SU-DHL-6 (cell line): ENCODE results near the gene PDE3B.

Source experiments
- H2AFZ ChIP-seq: fragments of 200-600 bp; sonication (generic); 2 replicates; pipeline ENCODE4 v1.6.1; 2014; ENCODE audit warnings: low read depth, mild to moderate bottlenecking, moderate library complexity, mixed read lengths, antibody characterized with exemption, low read length; ENCODE audit not compliant: severe bottlenecking
- H3F3A ChIP-seq: fragments of 200-600 bp; shearing (Covaris generic); 2 replicates; pipeline ENCODE4 v1.6.0; 2016; ENCODE audit warnings: antibody characterized with exemption, mild to moderate bottlenecking; ENCODE audit not compliant: insufficient read depth
- H3K27ac ChIP-seq: fragments of 200-600 bp; sonication (generic); 2 replicates; pipeline ENCODE4 v1.5.1; 2016; ENCODE audit warnings: low read depth, mild to moderate bottlenecking, low read length, moderate library complexity, mixed read lengths
- H3K27me3 ChIP-seq: fragments of 200-600 bp; sonication (generic), shearing (Covaris generic); 2 replicates; pipeline ENCODE4 v1.6.0; 2014; ENCODE audit warnings: mild to moderate bottlenecking, low read length
- H3K36me3 ChIP-seq: fragments of 200-600 bp; sonication (generic); 2 replicates; pipeline ENCODE4 v1.6.1; 2014; ENCODE audit warnings: mild to moderate bottlenecking, low read length, mixed read lengths
- H3K4me2 ChIP-seq: fragments of 300-600, 200-600 bp; shearing (Covaris generic), sonication (generic); 2 replicates; pipeline ENCODE4 v1.6.0; 2014; ENCODE audit warnings: low read length, low read depth, mild to moderate bottlenecking; ENCODE audit not compliant: poor library complexity, severe bottlenecking
- H3K4me3 ChIP-seq: fragments of 200-600 bp; sonication (generic); 2 replicates; pipeline ENCODE4 v1.5.1; 2014; ENCODE audit warnings: antibody characterized with exemption, low read length, mild to moderate bottlenecking, mixed read lengths; ENCODE audit not compliant: insufficient read depth, poor library complexity, severe bottlenecking
- H3K79me2 ChIP-seq: fragments of 200-600 bp; sonication (generic); 2 replicates; pipeline ENCODE4 v1.6.1; 2014; ENCODE audit warnings: mild to moderate bottlenecking, low read length, moderate library complexity; ENCODE audit not compliant: insufficient read depth
- H3K9ac ChIP-seq: fragments of 200-600 bp; sonication (generic); 2 replicates; pipeline ENCODE4 v1.7.0; 2014; ENCODE audit warnings: mild to moderate bottlenecking, low read length
- H3K9me2 ChIP-seq: fragments of 200-600 bp; sonication (generic); replicated peaks from 2 replicates; pipeline ENCODE4 v1.6.1; 2014; ENCODE audit warnings: low read length; ENCODE audit not compliant: insufficient read depth
- H3K9me3 ChIP-seq: fragments of 200-600 bp; sonication (generic); 2 replicates; pipeline ENCODE4 v1.6.1; 2014; ENCODE audit warnings: low read length, mixed read lengths; ENCODE audit not compliant: insufficient read depth
- H4K20me1 ChIP-seq: fragments of 200-600 bp; sonication (generic); 2 replicates; pipeline ENCODE4 v1.6.1; 2014; ENCODE audit warnings: low read depth, mild to moderate bottlenecking, antibody characterized with exemption, low read length, moderate library complexity, mixed read lengths
- CTCF ChIP-seq: fragments of 200-600 bp; sonication (generic); IDR thresholded peaks from one replicate; pipeline ENCODE4 v1.5.1; 2017; ENCODE audit warnings: antibody characterized with exemption, mild to moderate bottlenecking, low read length, moderate library complexity; ENCODE audit not compliant: insufficient read depth, poor library complexity, severe bottlenecking
- EZH2phosphoT487 ChIP-seq: fragments of 200-600 bp; sonication (generic), shearing (Covaris generic); conservative IDR thresholded peaks from 2 replicates; pipeline ENCODE4 v1.6.1; 2018; ENCODE audit warnings: mild to moderate bottlenecking, antibody characterized with exemption, low read length, moderate library complexity, mixed read lengths

Gene PDE3B

GRCh38 chr11:14854057-14854456 is 210.5 kb downstream of the PDE3B start:
- no peak overlapping the region for H3K4me3 ChIP-seq
- TF ChIP-seq CTCF (no peak), EZH2phosphoT487 (no peak)
- no peak overlapping the region for H3K9ac ChIP-seq
- H3K79me2 ChIP-seq, result no peaks in the 10 kb centered on the region
- H3K4me2 ChIP-seq, result no peak overlapping the region
- no peak overlapping the region for H2AFZ ChIP-seq
- H3K9me2 ChIP-seq, result no peaks in the 10 kb centered on the region
- H4K20me1 ChIP-seq, result no peaks in the 10 kb centered on the region
- no peaks in the 10 kb centered on the region for H3K36me3 ChIP-seq
- no peaks in the 10 kb centered on the region for H3K9me3 ChIP-seq
- H3K27me3 ChIP-seq, result no peaks in the 10 kb centered on the region
- H3F3A ChIP-seq, result no peaks in the 10 kb centered on the region
- no peak overlapping the region for H3K27ac ChIP-seq

GRCh38 chr11:14855890-14856289 is 212.3 kb downstream of the PDE3B start:
- H3K4me3 ChIP-seq, result no peak overlapping the region
- H3K36me3 ChIP-seq, result no peaks in the 10 kb centered on the region
- no peaks in the 10 kb centered on the region for H3K27me3 ChIP-seq
- H3K27ac ChIP-seq, result no peak overlapping the region
- no peaks in the 10 kb centered on the region for H3F3A ChIP-seq
- H2AFZ ChIP-seq, result no peak overlapping the region
- TF ChIP-seq EZH2phosphoT487 (no peak), CTCF (no peak)
- H3K79me2 ChIP-seq, result no peaks in the 10 kb centered on the region
- H3K4me2 ChIP-seq, result no peak overlapping the region
- H3K9me2 ChIP-seq, result no peaks in the 10 kb centered on the region
- H3K9ac ChIP-seq, result no peak overlapping the region
- no peaks in the 10 kb centered on the region for H4K20me1 ChIP-seq
- no peaks in the 10 kb centered on the region for H3K9me3 ChIP-seq

GRCh38 chr11:14857621-14858020 is 214.0 kb downstream of the PDE3B start:
- Histone ChIP-seq H3K79me2 (no peaks in the 10 kb centered on the region), H3K9me3 (no peaks in the 10 kb centered on the region)

More at GRCh38 chr11:14857621-14858020, 214.0 kb downstream of the PDE3B start:
- H3K4me3 ChIP-seq, result no peak overlapping the region
- H3K27ac ChIP-seq, result no peak overlapping the region
- no peaks in the 10 kb centered on the region for H3F3A ChIP-seq
- no peaks in the 10 kb centered on the region for H3K27me3 ChIP-seq
- no peaks in the 10 kb centered on the region for H3K36me3 ChIP-seq
- no peak overlapping the region for H3K9ac ChIP-seq
- H3K9me2 ChIP-seq, result no peaks in the 10 kb centered on the region
- H4K20me1 ChIP-seq, result no peaks in the 10 kb centered on the region
- no peak overlapping the region for H2AFZ ChIP-seq
- TF ChIP-seq EZH2phosphoT487, result no peak
- TF ChIP-seq CTCF, result no peak
- no peak overlapping the region for H3K4me2 ChIP-seq
